Keratinocyte (primary cell): ENCODE data around the gene CEP85. TPM values are rescaled to one million over a fixed set of nuclear protein-coding genes. Genes with fewer than 3 reads are reported as not detected.

Experiments used
- DNase-seq: peaks from one replicate; pipeline ENCODE4 v3.0.0-alpha.2; 2011; ENCODE audit warnings: low read depth, missing footprints, low spot score
- FAIRE-seq: peaks from 2 replicates; lab custom pipeline; 2011; peaks lifted over from hg19 to GRCh38; lab: Jason Lieb, UNC
- H2AFZ ChIP-seq: 2 replicates; pipeline ENCODE4 v1.6.0; 2012; ENCODE audit warnings: low read length, control low read depth, inconsistent platforms; ENCODE audit not compliant: control insufficient read depth
- H3K27ac ChIP-seq: 2 replicates; pipeline ENCODE4 v1.5.1; 2011; ENCODE audit warnings: low read length; ENCODE audit not compliant: control insufficient read depth, insufficient read depth
- H3K27me3 ChIP-seq: 3 replicates; pipeline ENCODE4 v1.6.0; 2011; ENCODE audit warnings: low read length; ENCODE audit not compliant: control insufficient read depth, insufficient read depth; ENCODE audit errors: extremely low read depth
- H3K36me3 ChIP-seq, 2 experiments: 2 replicates in 1 of 2; 3 replicates in 1 of 2; pipeline ENCODE4 v1.5.1; 2011; ENCODE audit warnings: low read length in 2 of 2, mild to moderate bottlenecking in 1 of 2; ENCODE audit not compliant: control insufficient read depth in 2 of 2, insufficient read depth in 2 of 2; ENCODE audit errors: extremely low read depth in 1 of 2
- H3K4me1 ChIP-seq: 3 replicates; pipeline ENCODE4 v1.5.1; 2011; ENCODE audit warnings: low read length; ENCODE audit not compliant: control insufficient read depth, insufficient read depth; ENCODE audit errors: extremely low read depth
- H3K4me2 ChIP-seq: 3 replicates; pipeline ENCODE4 v1.6.0; 2011; ENCODE audit warnings: low read depth, low read length; ENCODE audit not compliant: control insufficient read depth, insufficient read depth; ENCODE audit errors: extremely low read depth
- H3K4me3 ChIP-seq, 3 experiments: fragments of 200-600 bp in 1 of 3; sonication (generic) in 1 of 3; 2 replicates in 2 of 3; 3 replicates in 1 of 3; pipeline ENCODE4 v1.5.1; 2011 to 2016; ENCODE audit warnings: low read length in 3 of 3, mild to moderate bottlenecking in 3 of 3, control low read depth in 2 of 3, inconsistent platforms in 1 of 3, low read depth in 1 of 3, mixed read lengths in 1 of 3, mixed run types in 1 of 3, moderate library complexity in 1 of 3; ENCODE audit not compliant: control insufficient read depth in 2 of 3, insufficient read depth in 2 of 3; ENCODE audit errors: extremely low read depth in 1 of 3
- H3K79me2 ChIP-seq: 2 replicates; pipeline ENCODE4 v1.6.0; 2012; ENCODE audit warnings: low read length; ENCODE audit not compliant: control insufficient read depth, insufficient read depth
- H3K9ac ChIP-seq: 3 replicates; pipeline ENCODE4 v1.6.0; 2011; ENCODE audit warnings: low read length; ENCODE audit not compliant: control insufficient read depth, insufficient read depth; ENCODE audit errors: extremely low read depth
- H3K9me1 ChIP-seq: 3 replicates; pipeline ENCODE4 v1.6.0; 2011; ENCODE audit warnings: low read length; ENCODE audit not compliant: control insufficient read depth, insufficient read depth; ENCODE audit errors: extremely low read depth
- H3K9me3 ChIP-seq: 2 replicates; pipeline ENCODE4 v1.5.1; 2012; ENCODE audit warnings: low read depth, low read length; ENCODE audit not compliant: control insufficient read depth
- H4K20me1 ChIP-seq: 3 replicates; pipeline ENCODE4 v1.6.0; 2011; ENCODE audit warnings: low read length; ENCODE audit not compliant: control insufficient read depth, insufficient read depth; ENCODE audit errors: extremely low read depth
- CTCF ChIP-seq, 3 experiments: IDR thresholded peaks in 1 of 3; conservative IDR thresholded peaks in 1 of 3; optimal IDR thresholded peaks in 1 of 3; 2 replicates in 2 of 3; 3 replicates in 1 of 3; pipeline versions ENCODE3 to v1.5.1; 2011; ENCODE audit warnings: low read length in 3 of 3, mild to moderate bottlenecking in 3 of 3, moderate library complexity in 2 of 3, control low read depth in 1 of 3, inconsistent platforms in 1 of 3; ENCODE audit not compliant: insufficient read depth in 2 of 3; ENCODE audit errors: extremely low read depth in 1 of 3
- EZH2 ChIP-seq: IDR thresholded peaks from one replicate; pipeline ENCODE4 v1.6.1; 2012; ENCODE audit warnings: inconsistent platforms, mild to moderate bottlenecking, low read length, moderate library complexity
- dilution Hi-C: fragments of 300-500 bp; cut with MboI; formaldehyde crosslinking; loops from one replicate; pipeline ENCODE4 v1.7.0; 2020; ENCODE audit warnings: low sequenced_read_pairs; ENCODE audit not compliant: extremely low pct_ligation_motif_present
- polyA plus RNA-seq, 5 experiments: library from polyadenylated mRNA; depleted of rRNA in 3 of 5; stranded (reverse) in 3 of 5; stranded (forward) in 1 of 5; unstranded in 1 of 5; fragments of >200 nt; gene quantifications; 1 replicate in 1 of 5; 2 replicates in 3 of 5; 3 replicates in 1 of 5; pipeline versions ENCODE4 v1.2.1 to v1.2.3, GENCODE V29; 2011 to 2012; ENCODE audit warnings: missing spikeins in 2 of 5, low read depth in 1 of 5, low replicate concordance in 1 of 5

The CEP85 gene
- polyA plus RNA-seq, 1 donor (not counting 4 experiments of a cell fraction or from before 2014, with no cell fraction given): 17.0 TPM

GRCh38 chr1:26234644-26235370, 807 bp downstream of the CEP85 start:
- Histone ChIP-seq H3K36me3 (peaks cover 0 to 1% of the 10 kb centered on the region in 2 experiments), H3K9me3 (no peaks in the 10 kb centered on the region), H3K27me3 (no peaks in the 10 kb centered on the region), H3K79me2 (peaks cover 54% of the 10 kb centered on the region), H3K4me3 (peak overlapping the region; percentile 89 to 93 (median 93)), H3K9me1 (no peaks in the 10 kb centered on the region), H3K27ac (peak overlapping the region; percentile 82), H3K4me2 (peak overlapping the region; percentile 76), H2AFZ (peak overlapping the region; percentile 98), H3K4me1 (peaks cover 21% of the 10 kb centered on the region), H3K9ac (peak overlapping the region; percentile 87), H4K20me1 (no peaks in the 10 kb centered on the region)
- DNase-seq (no peak), FAIRE-seq (no peak)
- dilution Hi-C loops: no loop called here
- peak in 1 of 3 experiments; percentile 49 for TF ChIP-seq CTCF (optimal IDR thresholded peaks at IDR 0.05 in 1 of 3, IDR thresholded peaks at IDR 0.05 in 1 of 3, conservative IDR thresholded peaks at IDR 0.05 in 1 of 3; ENCODE audit: extremely low read depth in 1 of 3, insufficient read depth in 2 of 3, low read length in 3 of 3)
- TF ChIP-seq EZH2: no peak

GRCh38 chr1:26237230-26237966, 3.4 kb downstream of the CEP85 start:
- Histone ChIP-seq H3K4me2 (peak overlapping the region; percentile 55), H3K4me3 (peak overlapping the region in 1 of 3 experiments; percentile 30), H3K79me2 (peaks cover 65% of the 10 kb centered on the region), H3K36me3 (peaks cover 0 to 4% of the 10 kb centered on the region in 2 experiments), H3K27me3 (no peaks in the 10 kb centered on the region), H3K9me3 (no peaks in the 10 kb centered on the region), H2AFZ (peak overlapping the region; percentile 54), H3K27ac (peak overlapping the region; percentile 55), H4K20me1 (no peaks in the 10 kb centered on the region), H3K9me1 (no peaks in the 10 kb centered on the region), H3K4me1 (peaks cover 21% of the 10 kb centered on the region), H3K9ac (no peak overlapping the region)
- DNase-seq (no peak), FAIRE-seq (peak; percentile 34)
- dilution Hi-C loops: no loop called here
- TF ChIP-seq CTCF (optimal IDR thresholded peaks at IDR 0.05 in 1 of 3, IDR thresholded peaks at IDR 0.05 in 1 of 3, conservative IDR thresholded peaks at IDR 0.05 in 1 of 3; ENCODE audit: extremely low read depth in 1 of 3, insufficient read depth in 2 of 3, low read length in 3 of 3) (no peak), EZH2 (no peak)
